ENCODE results near the gene SH3PXD2A. TPM values are rescaled to one million over a fixed set of nuclear protein-coding genes. Genes with fewer than 3 reads are reported as not detected.

Gene SH3PXD2A
- total RNA-seq, 1 experiment from 2014 or later, result 6.3 TPM

- Mint-ChIP-seq H3K9me3 (ENCODE audit: unreplicated experiment) (no peaks in the 10 kb centered on the region), H3K27ac (ENCODE audit: unreplicated experiment) (peak overlapping the region; percentile 54), H3K36me3 (ENCODE audit: insufficient read depth, unreplicated experiment) (peaks cover 4% of the 10 kb centered on the region), H3K4me1 (ENCODE audit: low read depth, unreplicated experiment) (peaks cover 48% of the 10 kb centered on the region), H3K4me3 (ENCODE audit: unreplicated experiment) (no peak overlapping the region), H3K27me3 (ENCODE audit: insufficient read depth, unreplicated experiment) (no peaks in the 10 kb centered on the region)
- DNase-seq, result peak in 1 of 2 experiments; percentile 22
- no peak for TF ChIP-seq CTCF (IDR thresholded peaks at IDR 0.05; ENCODE audit: insufficient read depth in 1 of 2, low read depth in 1 of 2, low read length in 1 of 2, severe bottlenecking in 1 of 2, unreplicated experiment in 1 of 2)
- ChIA-PET CTCF (interaction anchor here (0.6 to 1.1 kb wide), 2 partner anchors 34 to 723 kb away, joined by 3 read pairs; no protein-coding TSS in a partner anchor), POLR2A (interaction anchor here (0.6 kb wide), 1 partner anchor 67 kb away, joined by 3 read pairs; no protein-coding TSS in a partner anchor)
- H3K27me3 ChIP-seq (replicated peaks; ENCODE audit: control insufficient read depth, insufficient read depth, low read length), result no peaks in the 10 kb centered on the region
- BruUV-seq (replicated peaks), result no TSS peak
- peaks cover 4% of the 10 kb centered on the region; the same call in 1 of the 2 replicates for H3K36me3 ChIP-seq (ENCODE audit: control insufficient read depth, insufficient read depth, low read length)
- H3K9me3 ChIP-seq, result no peaks in the 10 kb centered on the region
- intact Hi-C loops (cut with micrococcal nuclease; ENCODE audit: unreplicated experiment), result no loop called here
- peaks cover 65% of the 10 kb centered on the region for H3K4me1 ChIP-seq
- H3K4me3 ChIP-seq (ENCODE audit: low read depth, low read length), result no peak overlapping the region
These were observed 54.4 kb downstream of the SH3PXD2A start for GRCh38 chr10:103800789-103801540.

- intact Hi-C loops (cut with micrococcal nuclease; ENCODE audit: unreplicated experiment), result no loop called here
- no peak for TF ChIP-seq CTCF (IDR thresholded peaks at IDR 0.05; ENCODE audit: insufficient read depth in 1 of 2, low read depth in 1 of 2, low read length in 1 of 2, severe bottlenecking in 1 of 2, unreplicated experiment in 1 of 2)
- H3K4me3 Mint-ChIP-seq (ENCODE audit: unreplicated experiment), result no peak overlapping the region
- peak overlapping the region; percentile 54 for H3K27ac Mint-ChIP-seq (ENCODE audit: unreplicated experiment)
- Histone ChIP-seq H3K9me3 (no peaks in the 10 kb centered on the region), H3K36me3 (ENCODE audit: control insufficient read depth, insufficient read depth, low read length) (peaks cover 4% of the 10 kb centered on the region; the same call in 1 of the 2 replicates), H3K27me3 (replicated peaks; ENCODE audit: control insufficient read depth, insufficient read depth, low read length) (no peaks in the 10 kb centered on the region), H3K4me3 (ENCODE audit: low read depth, low read length) (no peak overlapping the region), H3K4me1 (peaks cover 67% of the 10 kb centered on the region)
- CTCF ChIA-PET, result no interaction called here
- H3K36me3 Mint-ChIP-seq (ENCODE audit: insufficient read depth, unreplicated experiment), result peaks cover 4% of the 10 kb centered on the region
- H3K9me3 Mint-ChIP-seq (ENCODE audit: unreplicated experiment), result no peaks in the 10 kb centered on the region
- POLR2A ChIA-PET, result interaction anchor here (0.6 kb wide), 1 partner anchor 68 kb away, joined by 3 read pairs; no protein-coding TSS in a partner anchor
- no peaks in the 10 kb centered on the region for H3K27me3 Mint-ChIP-seq (ENCODE audit: insufficient read depth, unreplicated experiment)
- no TSS peak for BruUV-seq (replicated peaks)
- DNase-seq, result no peak
- peaks cover 47% of the 10 kb centered on the region for H3K4me1 Mint-ChIP-seq (ENCODE audit: low read depth, unreplicated experiment)
These were observed 55.3 kb downstream of the SH3PXD2A start for GRCh38 chr10:103800089-103800488.

- Histone ChIP-seq H3K27me3 (replicated peaks; ENCODE audit: control insufficient read depth, insufficient read depth, low read length) (no peaks in the 10 kb centered on the region), H3K4me1 (peaks cover 67% of the 10 kb centered on the region), H3K4me3 (ENCODE audit: low read depth, low read length) (no peak overlapping the region), H3K36me3 (ENCODE audit: control insufficient read depth, insufficient read depth, low read length) (0 out of 2 replicates have a peak, but pooled peaks cover 2% of the 10 kb centered on the region), H3K9me3 (no peaks in the 10 kb centered on the region)
- no peak overlapping the region for H3K4me3 Mint-ChIP-seq (ENCODE audit: unreplicated experiment)
- BruUV-seq (replicated peaks), result no TSS peak
- ChIA-PET CTCF (no interaction called here), POLR2A (no interaction called here)
- no peak for DNase-seq
- intact Hi-C loops (cut with micrococcal nuclease; ENCODE audit: unreplicated experiment), result no loop called here
- no peak for TF ChIP-seq CTCF (IDR thresholded peaks at IDR 0.05; ENCODE audit: insufficient read depth in 1 of 2, low read depth in 1 of 2, low read length in 1 of 2, severe bottlenecking in 1 of 2, unreplicated experiment in 1 of 2)
- H3K4me1 Mint-ChIP-seq (ENCODE audit: low read depth, unreplicated experiment), result peaks cover 49% of the 10 kb centered on the region
- no peaks in the 10 kb centered on the region for H3K27me3 Mint-ChIP-seq (ENCODE audit: insufficient read depth, unreplicated experiment)
- H3K36me3 Mint-ChIP-seq (ENCODE audit: insufficient read depth, unreplicated experiment), result peaks cover 4% of the 10 kb centered on the region
- H3K27ac Mint-ChIP-seq (ENCODE audit: unreplicated experiment), result no peak overlapping the region
- no peaks in the 10 kb centered on the region for H3K9me3 Mint-ChIP-seq (ENCODE audit: unreplicated experiment)
These were observed 56.0 kb downstream of the SH3PXD2A start for GRCh38 chr10:103799341-103799740.

Data from Caco-2 (cell line).